AG04449 (cell line): ENCODE results near the gene TRIO.

Experiments used
- CTCF ChIA-PET: fragments of 350-600 bp; formaldehyde crosslinking; extraction: SDS; loops from one replicate; lab custom pipeline; 2021; ENCODE audit warnings: antibody characterized with exemption; lab: Yijun Ruan, JAX
- POLR2A ChIA-PET: fragments of 400-600, 350-600 bp; formaldehyde crosslinking; extraction: SDS; loops from one replicate; lab custom pipeline; 2020; ENCODE audit warnings: antibody characterized with exemption, inconsistent platforms; lab: Yijun Ruan, JAX
- DNase-seq: peaks from one replicate; pipeline ENCODE4 v3.0.0-alpha.2; 2010; ENCODE audit warnings: low read depth, low spot score
- H3K4me3 ChIP-seq: 2 replicates; pipeline ENCODE4 v1.5.1; 2011; ENCODE audit warnings: low read depth, mild to moderate bottlenecking, control low read depth, low read length
- TF ChIP-seq, protein P1 (sequence below): IDR thresholded peaks from one replicate; pipeline ENCODE4 v1.5.1; 2011; ENCODE audit warnings: mild to moderate bottlenecking, moderate library complexity, low read length, control low read depth, inconsistent platforms; ENCODE audit not compliant: insufficient read depth; ENCODE audit errors: missing control alignments

Gene TRIO

GRCh38 chr5:14187157-14187556, 44.0 kb downstream of the TRIO start:
- no peak overlapping the region for H3K4me3 ChIP-seq
- CTCF ChIA-PET = interaction anchor here (1.2 kb wide), 1 partner anchor 201 kb away, joined by 3 read pairs; no protein-coding TSS in a partner anchor
- DNase-seq = no peak
- POLR2A ChIA-PET = no interaction called here
- TF ChIP-seq, protein P1, sequence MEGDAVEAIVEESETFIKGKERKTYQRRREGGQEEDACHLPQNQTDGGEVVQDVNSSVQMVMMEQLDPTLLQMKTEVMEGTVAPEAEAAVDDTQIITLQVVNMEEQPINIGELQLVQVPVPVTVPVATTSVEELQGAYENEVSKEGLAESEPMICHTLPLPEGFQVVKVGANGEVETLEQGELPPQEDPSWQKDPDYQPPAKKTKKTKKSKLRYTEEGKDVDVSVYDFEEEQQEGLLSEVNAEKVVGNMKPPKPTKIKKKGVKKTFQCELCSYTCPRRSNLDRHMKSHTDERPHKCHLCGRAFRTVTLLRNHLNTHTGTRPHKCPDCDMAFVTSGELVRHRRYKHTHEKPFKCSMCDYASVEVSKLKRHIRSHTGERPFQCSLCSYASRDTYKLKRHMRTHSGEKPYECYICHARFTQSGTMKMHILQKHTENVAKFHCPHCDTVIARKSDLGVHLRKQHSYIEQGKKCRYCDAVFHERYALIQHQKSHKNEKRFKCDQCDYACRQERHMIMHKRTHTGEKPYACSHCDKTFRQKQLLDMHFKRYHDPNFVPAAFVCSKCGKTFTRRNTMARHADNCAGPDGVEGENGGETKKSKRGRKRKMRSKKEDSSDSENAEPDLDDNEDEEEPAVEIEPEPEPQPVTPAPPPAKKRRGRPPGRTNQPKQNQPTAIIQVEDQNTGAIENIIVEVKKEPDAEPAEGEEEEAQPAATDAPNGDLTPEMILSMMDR = no peak

GRCh38 chr5:14187660-14188059, 44.5 kb downstream of the TRIO start:
- H3K4me3 ChIP-seq = no peak overlapping the region
- CTCF ChIA-PET = interaction anchor here (1.1 to 1.4 kb wide), 4 partner anchors 83 to 201 kb away, joined by 3 to 5 read pairs (median 3); no protein-coding TSS in a partner anchor
- TF ChIP-seq, protein P1 = no peak

DNA sequence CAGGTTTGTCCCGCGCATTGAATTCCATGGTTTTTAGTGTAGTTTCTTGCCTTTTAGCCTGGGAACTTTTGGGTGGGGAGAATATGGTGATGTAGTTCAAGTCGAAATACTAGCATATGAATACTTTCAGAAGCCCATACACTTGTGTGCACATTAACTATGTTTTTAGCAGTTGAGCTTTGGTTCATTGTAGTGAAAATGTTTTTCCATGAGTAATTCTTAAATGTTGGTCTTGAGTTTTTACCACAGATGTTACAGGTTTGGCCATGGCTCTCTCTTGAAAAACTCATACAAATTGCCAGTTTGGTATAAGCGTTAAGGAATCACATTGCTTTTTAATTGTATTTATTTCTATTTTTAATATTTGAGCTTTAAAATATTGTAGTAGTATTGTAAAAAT, 45.6 kb downstream of the TRIO start:
- no peak for DNase-seq
- CTCF ChIA-PET = interaction anchor here (0.6 to 1.4 kb wide), 6 partner anchors 79 to 202 kb away, joined by 3 to 5 read pairs (median 3); no protein-coding TSS in a partner anchor
- POLR2A ChIA-PET = interaction anchor here (2.0 kb wide), 1 partner anchor 16 kb away, joined by 5 read pairs; no protein-coding TSS in a partner anchor

More at GRCh38 chr5:14187660-14188059, 44.5 kb downstream of the TRIO start:
- no peak for DNase-seq
- POLR2A ChIA-PET = no interaction called here

DNA sequence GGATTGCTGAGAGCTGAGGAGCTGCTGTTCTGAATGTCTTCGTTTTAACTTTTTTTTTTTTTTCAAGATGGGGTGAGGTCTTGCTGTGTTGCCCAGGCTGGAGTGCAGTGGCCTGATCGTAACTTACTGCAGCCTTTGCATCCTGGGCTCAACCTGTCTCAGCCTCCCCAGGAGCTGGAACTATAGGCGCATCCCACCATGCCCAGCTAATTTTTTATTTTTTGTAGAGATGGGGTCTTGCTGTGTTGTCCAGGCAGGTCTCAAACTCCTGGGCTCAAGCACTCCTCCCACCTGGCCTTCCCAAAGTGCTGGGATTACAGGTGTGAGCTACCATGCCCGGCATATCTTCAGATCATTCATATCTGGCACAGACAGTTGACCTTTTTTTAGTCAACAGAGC, 46.5 kb downstream of the TRIO start:
- DNase-seq = no peak
- ChIA-PET CTCF (interaction anchor here (1.0 to 2.5 kb wide), 2 partner anchors 80 to 162 kb away, joined by 3 to 15 read pairs; no protein-coding TSS in a partner anchor), POLR2A (interaction anchor here (0.7 to 2.1 kb wide), 10 partner anchors 10 to 152 kb away, joined by 3 to 20 read pairs (median 6); partner anchors contain the start of gene TRIO)
- TF ChIP-seq, protein P1 = no peak
- H3K4me3 ChIP-seq = peak overlapping the region; percentile 12

More for the DNA sequence above, 45.6 kb downstream of the TRIO start:
- TF ChIP-seq, protein P1 = no peak
- H3K4me3 ChIP-seq = no peak overlapping the region

DNA sequence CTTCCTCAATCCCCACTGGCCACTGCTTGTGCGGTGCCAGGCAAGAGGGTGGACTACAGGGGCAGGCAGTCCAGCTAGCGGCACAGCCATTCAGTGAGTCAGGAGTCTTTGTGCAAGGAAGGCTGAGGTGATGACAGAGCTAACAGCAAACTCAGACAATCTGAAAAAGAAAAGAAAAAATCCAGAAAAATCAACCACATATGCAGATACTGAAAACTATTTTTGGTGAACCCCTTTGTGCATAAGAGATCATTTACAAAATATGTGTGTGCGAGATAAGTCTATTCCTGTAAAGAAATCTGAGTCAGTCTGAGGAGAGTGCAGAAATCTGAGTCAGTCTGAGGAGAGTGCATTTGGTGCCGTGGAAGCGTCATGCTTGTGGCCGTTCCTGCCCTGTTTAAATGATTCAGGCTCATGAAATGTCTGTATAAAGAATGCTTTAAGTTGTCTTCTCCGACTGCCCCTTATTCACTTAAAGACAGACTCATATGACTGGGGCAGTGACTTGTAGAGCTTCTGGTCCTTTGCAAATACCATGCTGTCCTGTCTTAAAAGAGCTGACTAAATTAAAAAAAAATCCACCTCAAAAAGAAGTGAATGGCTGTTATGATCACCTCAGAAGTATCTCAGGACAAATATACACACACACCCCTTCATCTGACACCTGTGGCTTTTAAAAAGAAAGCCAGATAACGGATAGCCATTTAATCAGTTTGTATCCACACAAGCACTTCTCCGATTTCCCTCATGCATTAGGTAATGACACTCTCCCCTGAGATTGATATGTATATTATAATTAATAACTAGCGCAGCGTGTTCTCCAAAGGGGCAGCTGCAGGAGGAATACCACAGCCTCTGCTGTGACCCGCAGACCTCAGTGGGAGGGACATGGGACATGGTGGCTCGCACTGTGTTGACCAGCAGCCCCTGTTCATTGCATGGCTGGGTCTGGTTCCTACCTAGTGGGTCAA, 47.3 kb downstream of the TRIO start:
- TF ChIP-seq, protein P1 = no peak
- H3K4me3 ChIP-seq = no peak overlapping the region; the same call in 1 of the 2 replicates
- ChIA-PET CTCF (interaction anchor here (1.0 to 2.5 kb wide), 3 partner anchors 74 to 162 kb away, joined by 3 to 15 read pairs (median 3); no protein-coding TSS in a partner anchor), POLR2A (interaction anchor here (0.6 to 2.1 kb wide), 12 partner anchors 9 to 152 kb away, joined by 3 to 20 read pairs (median 4); partner anchors contain the start of gene TRIO)
- DNase-seq = peak; percentile 97
